DND-41 (cell line): ENCODE measurements around the gene C6orf136.
A peak's percentile ranks its signal among the peaks of the same experiment; 100 is the strongest.

Experiments
- ATAC-seq: fragments of 200-7000 bp; cut with Tn5 transposase; 3 replicates; pipeline ENCODE4 v1.9.1; 2021; ENCODE audit warnings: low read depth; ENCODE audit not compliant: insufficient read depth
- DNase-seq: peaks from one replicate; pipeline ENCODE4 v3.0.0-alpha.2; 2020
- H2AFZ ChIP-seq: 2 replicates; pipeline ENCODE4 v1.6.0; 2012; ENCODE audit warnings: low read depth, low read length
- H3K27ac ChIP-seq: 2 replicates; pipeline ENCODE4 v1.5.1; 2012; ENCODE audit warnings: low read length, inconsistent platforms
- H3K27me3 ChIP-seq: fragments of 200-600 bp; sonication (generic); 2 replicates; pipeline ENCODE4 v1.6.0; 2012; ENCODE audit warnings: low read length, mild to moderate bottlenecking, inconsistent platforms; ENCODE audit not compliant: insufficient read depth, poor library complexity
- H3K36me3 ChIP-seq: 2 replicates; pipeline ENCODE4 v1.5.1; 2012; ENCODE audit warnings: low read length, inconsistent platforms; ENCODE audit not compliant: insufficient read depth
- H3K4me1 ChIP-seq: 2 replicates; pipeline ENCODE4 v1.5.1; 2012; ENCODE audit warnings: mild to moderate bottlenecking, low read length; ENCODE audit not compliant: insufficient read depth
- H3K4me2 ChIP-seq: 2 replicates; pipeline ENCODE4 v1.6.0; 2012; ENCODE audit warnings: mild to moderate bottlenecking, moderate library complexity, low read length, inconsistent platforms; ENCODE audit not compliant: insufficient read depth
- H3K4me3 ChIP-seq, 2 experiments: fragments of 200-600 bp in 1 of 2; shearing (Covaris generic) in 1 of 2; 2 replicates each; pipeline ENCODE4 v1.5.1; 2012 to 2016; ENCODE audit warnings: inconsistent platforms in 2 of 2, low read length in 2 of 2, mild to moderate bottlenecking in 2 of 2, low read depth in 1 of 2, moderate library complexity in 1 of 2
- H3K79me2 ChIP-seq: 2 replicates; pipeline ENCODE4 v1.6.0; 2012; ENCODE audit warnings: low read length, inconsistent platforms; ENCODE audit not compliant: insufficient read depth
- H3K9ac ChIP-seq: 2 replicates; pipeline ENCODE4 v1.6.0; 2012; ENCODE audit warnings: low read depth, mild to moderate bottlenecking, inconsistent platforms, low read length, moderate library complexity
- H3K9me3 ChIP-seq: 2 replicates; pipeline ENCODE4 v1.5.1; 2012; ENCODE audit warnings: low read length, moderate library complexity, mild to moderate bottlenecking, inconsistent platforms; ENCODE audit not compliant: insufficient read depth, severe bottlenecking
- H4K20me1 ChIP-seq: 2 replicates; pipeline ENCODE4 v1.6.0; 2012; ENCODE audit warnings: low read length; ENCODE audit not compliant: insufficient read depth
- CTCF ChIP-seq: IDR thresholded peaks from 2 replicates; pipeline ENCODE4 v1.5.1; 2012; ENCODE audit warnings: borderline replicate concordance, low read length, moderate library complexity, mild to moderate bottlenecking; ENCODE audit not compliant: poor library complexity, severe bottlenecking; ENCODE audit errors: extremely low read depth
- EZH2 ChIP-seq: IDR thresholded peaks from 3 replicates; pipeline ENCODE4 v1.6.1; 2012; ENCODE audit warnings: borderline replicate concordance, low read depth, mild to moderate bottlenecking, moderate library complexity, low read length, inconsistent platforms; ENCODE audit not compliant: severe bottlenecking

C6orf136 gene

GRCh38 chr6:30612687-30613248 lies 34.2 kb upstream of the C6orf136 start:
- H3K4me2 ChIP-seq, result no peak overlapping the region
- H3K9ac ChIP-seq, result no peak overlapping the region; the same call in 1 of the 2 replicates
- DNase-seq (no peak), ATAC-seq (no peak)
- H2AFZ ChIP-seq, result no peak overlapping the region
- H3K9me3 ChIP-seq, result no peaks in the 10 kb centered on the region
- peaks cover 77% of the 10 kb centered on the region for H3K79me2 ChIP-seq
- peaks cover 22% of the 10 kb centered on the region for H3K4me1 ChIP-seq
- H3K27ac ChIP-seq, result no peak overlapping the region
- H3K4me3 ChIP-seq, result no peak overlapping the region
- no peak for TF ChIP-seq CTCF
- TF ChIP-seq EZH2, result no peak
- H4K20me1 ChIP-seq, result peaks cover 24% of the 10 kb centered on the region
- H3K36me3 ChIP-seq, result peaks cover 70% of the 10 kb centered on the region
- no peaks in the 10 kb centered on the region for H3K27me3 ChIP-seq

GRCh38 chr6:30613251-30614043 lies 33.5 kb upstream of the C6orf136 start:
- H3K27me3 ChIP-seq, result no peaks in the 10 kb centered on the region
- 0 out of 2 replicates have a peak overlapping the region, but pooled peaks have one; percentile 96 for H3K9ac ChIP-seq
- H3K4me3 ChIP-seq, result no peak overlapping the region
- ATAC-seq (no peak), DNase-seq (no peak)
- H3K36me3 ChIP-seq, result peaks cover 63% of the 10 kb centered on the region
- H4K20me1 ChIP-seq, result peaks cover 24% of the 10 kb centered on the region
- peaks cover 84% of the 10 kb centered on the region for H3K79me2 ChIP-seq
- peak overlapping the region; percentile 72; the same call in 1 of the 2 replicates for H3K4me2 ChIP-seq
- peak overlapping the region; percentile 95; the same call in 1 of the 2 replicates for H3K27ac ChIP-seq
- no peak overlapping the region for H2AFZ ChIP-seq
- H3K9me3 ChIP-seq, result no peaks in the 10 kb centered on the region
- TF ChIP-seq EZH2, result no peak
- no peak for TF ChIP-seq CTCF
- H3K4me1 ChIP-seq, result peaks cover 25% of the 10 kb centered on the region

GRCh38 chr6:30614044-30614842 lies 32.7 kb upstream of the C6orf136 start:
- Histone ChIP-seq H2AFZ (no peak overlapping the region), H3K79me2 (peaks cover 86% of the 10 kb centered on the region), H3K27me3 (no peaks in the 10 kb centered on the region), H3K36me3 (peaks cover 56% of the 10 kb centered on the region), H3K4me2 (peak overlapping the region; percentile 72), H3K9ac (peak overlapping the region; percentile 96), H3K27ac (peak overlapping the region; percentile 95), H3K4me1 (peaks cover 33% of the 10 kb centered on the region), H4K20me1 (peaks cover 24% of the 10 kb centered on the region), H3K9me3 (no peaks in the 10 kb centered on the region), H3K4me3 (peak overlapping the region; percentile 9 to 72; a peak in 3 of 4 replicates)
- ATAC-seq (no peak), DNase-seq (no peak)
- no peak for TF ChIP-seq EZH2
- TF ChIP-seq CTCF, result no peak
